H9 (cell line): Measurements from ENCODE around the gene GNE. TPM values are rescaled to one million over a fixed set of nuclear protein-coding genes. Genes with fewer than 3 reads are reported as not detected.

ENCODE experiments used
- DNase-seq: peaks from one replicate; pipeline ENCODE4 v3.0.0-alpha.2; 2017
- H2AFZ ChIP-seq: one replicate; pipeline ENCODE4 v1.6.1; 2013; ENCODE audit warnings: mild to moderate bottlenecking, low read length, control low read depth, moderate library complexity
- H2AK5ac ChIP-seq: 2 replicates; pipeline ENCODE4 v1.6.1; 2013; ENCODE audit warnings: low read length, control low read depth, mixed read lengths; ENCODE audit not compliant: insufficient read length
- H2BK120ac ChIP-seq: one replicate; pipeline ENCODE4 v1.6.1; 2013; ENCODE audit warnings: low read depth, mild to moderate bottlenecking, low read length, control low read depth, inconsistent platforms; ENCODE audit not compliant: poor library complexity, severe bottlenecking
- H2BK12ac ChIP-seq: 2 replicates; pipeline ENCODE4 v1.6.1; 2013; ENCODE audit warnings: low read length, control low read depth, mixed read lengths, low read depth; ENCODE audit not compliant: insufficient read length
- H2BK15ac ChIP-seq: 2 replicates; pipeline ENCODE4 v1.6.1; 2013; ENCODE audit warnings: low read depth, low read length, control low read depth
- H2BK20ac ChIP-seq: one replicate; pipeline ENCODE4 v1.6.1; 2013; ENCODE audit warnings: low read depth, mild to moderate bottlenecking, low read length, control low read depth, inconsistent platforms; ENCODE audit not compliant: poor library complexity, severe bottlenecking
- H2BK5ac ChIP-seq: 2 replicates; pipeline ENCODE4 v1.6.1; 2013; ENCODE audit warnings: low read length, control low read depth, mixed read lengths; ENCODE audit not compliant: insufficient read length
- H3K14ac ChIP-seq: 2 replicates; pipeline ENCODE4 v1.6.1; 2013; ENCODE audit warnings: low read length, control low read depth; ENCODE audit not compliant: insufficient read depth
- H3K18ac ChIP-seq: 2 replicates; pipeline ENCODE4 v1.6.1; 2013; ENCODE audit warnings: low read depth, mild to moderate bottlenecking, mixed read lengths, low read length, control low read depth; ENCODE audit not compliant: insufficient read length
- H3K23ac ChIP-seq: 2 replicates; pipeline ENCODE4 v1.6.1; 2013; ENCODE audit warnings: low read length, control low read depth, mixed read lengths, low read depth; ENCODE audit not compliant: insufficient read length
- H3K23me2 ChIP-seq: 2 replicates; pipeline ENCODE4 v1.6.1; 2013; ENCODE audit warnings: low read depth, mild to moderate bottlenecking, mixed read lengths, low read length, control low read depth; ENCODE audit not compliant: insufficient read length, poor library complexity, severe bottlenecking
- H3K27ac ChIP-seq: 2 replicates; pipeline ENCODE4 v1.5.1; 2013; ENCODE audit warnings: low read length, control low read depth, mixed read lengths, low read depth; ENCODE audit not compliant: insufficient read length
- H3K27me3 ChIP-seq: 2 replicates; pipeline ENCODE4 v1.6.1; 2013; ENCODE audit warnings: low read length, control low read depth, inconsistent platforms; ENCODE audit not compliant: insufficient read depth
- H3K4ac ChIP-seq: 2 replicates; pipeline ENCODE4 v1.6.1; 2013; ENCODE audit warnings: low read depth, mild to moderate bottlenecking, control low read depth, inconsistent platforms, low read length, moderate library complexity
- H3K4me1 ChIP-seq: 2 replicates; pipeline ENCODE4 v1.6.1; 2013; ENCODE audit warnings: low read length, control low read depth, inconsistent platforms; ENCODE audit not compliant: insufficient read depth
- H3K4me2 ChIP-seq: 2 replicates; pipeline ENCODE4 v1.6.1; 2013; ENCODE audit warnings: low read length, control low read depth, mixed read lengths; ENCODE audit not compliant: insufficient read length, insufficient read depth
- H3K56ac ChIP-seq: 2 replicates; pipeline ENCODE4 v1.6.1; 2013; ENCODE audit warnings: low read depth, mild to moderate bottlenecking, mixed read lengths, low read length, control low read depth; ENCODE audit not compliant: insufficient read length
- H3K79me1 ChIP-seq: 2 replicates; pipeline ENCODE4 v1.6.1; 2013; ENCODE audit warnings: low read depth, mild to moderate bottlenecking, moderate library complexity, low read length, control low read depth, inconsistent platforms; ENCODE audit not compliant: insufficient read depth, poor library complexity, severe bottlenecking
- H3K79me2 ChIP-seq: 2 replicates; pipeline ENCODE4 v1.6.1; 2013; ENCODE audit warnings: low read length, control low read depth, inconsistent platforms; ENCODE audit not compliant: insufficient read depth
- H3K9ac ChIP-seq: 2 replicates; pipeline ENCODE4 v1.6.1; 2013; ENCODE audit warnings: low read length, control low read depth, mixed read lengths; ENCODE audit not compliant: insufficient read length; ENCODE audit errors: extremely low read depth
- H3K9me3 ChIP-seq: one replicate; pipeline ENCODE4 v1.6.1; 2013; ENCODE audit warnings: low read depth, low read length, inconsistent platforms; ENCODE audit not compliant: control insufficient read depth
- H3T11ph ChIP-seq: one replicate; pipeline ENCODE4 v1.6.1; 2013; ENCODE audit warnings: mild to moderate bottlenecking, low read length, control low read depth, inconsistent platforms
- H4K20me1 ChIP-seq: one replicate; pipeline ENCODE4 v1.6.1; 2013; ENCODE audit not compliant: control insufficient read depth, insufficient read length, insufficient read depth
- H4K5ac ChIP-seq: 2 replicates; pipeline ENCODE4 v1.6.1; 2013; ENCODE audit warnings: low read depth, mild to moderate bottlenecking, mixed read lengths, low read length, control low read depth; ENCODE audit not compliant: insufficient read length
- H4K8ac ChIP-seq: replicated peaks from 2 replicates; pipeline ENCODE4 v1.6.1; 2013; ENCODE audit warnings: low read length, control low read depth, mixed read lengths, low read depth; ENCODE audit not compliant: insufficient read length
- H4K91ac ChIP-seq: 2 replicates; pipeline ENCODE4 v1.6.1; 2013; ENCODE audit warnings: low read depth, mild to moderate bottlenecking, moderate library complexity, mixed read lengths, low read length, control low read depth; ENCODE audit not compliant: insufficient read length
- H3K27ac Mint-ChIP-seq, 3 experiments: 2 replicates in 2 of 3; 3 replicates in 1 of 3; pipeline ENCODE4 v1.8.0; 2020 to 2021; ENCODE audit warnings: mixed read lengths in 3 of 3, mild to moderate bottlenecking in 1 of 3, moderate library complexity in 1 of 3
- H3K27me3 Mint-ChIP-seq: 2 replicates; pipeline ENCODE4 v1.8.0; 2021; ENCODE audit warnings: low read depth, mild to moderate bottlenecking, moderate library complexity, mixed read lengths
- H3K36me3 Mint-ChIP-seq, 3 experiments: 2 replicates in 2 of 3; 3 replicates in 1 of 3; pipeline ENCODE4 v1.8.0; 2020 to 2021; ENCODE audit warnings: low read depth in 3 of 3, mixed read lengths in 3 of 3; ENCODE audit not compliant: insufficient read depth in 1 of 3
- H3K4me1 Mint-ChIP-seq, 2 experiments: 2 replicates each; pipeline ENCODE4 v1.8.0; 2020; ENCODE audit warnings: mixed read lengths in 2 of 2
- H3K4me3 Mint-ChIP-seq, 2 experiments: 2 replicates in 1 of 2; 3 replicates in 1 of 2; pipeline ENCODE4 v1.8.0; 2020 to 2021; ENCODE audit warnings: mild to moderate bottlenecking in 2 of 2, mixed read lengths in 2 of 2, moderate library complexity in 1 of 2
- H3K9me3 Mint-ChIP-seq, 2 experiments: 2 replicates in 1 of 2; 3 replicates in 1 of 2; pipeline ENCODE4 v1.8.0; 2020; ENCODE audit warnings: mild to moderate bottlenecking in 2 of 2, mixed read lengths in 2 of 2, moderate library complexity in 1 of 2
- WGBS: extraction: QIAGEN DNeasy Blood & Tissue Kit; methylation state at CpG from one replicate; pipeline ENCODE4 v1.1.7; 2013; ENCODE audit warnings: missing lambda C conversion rate, low lambda C conversion rate, mixed read lengths; ENCODE audit not compliant: insufficient read length; ENCODE audit errors: extremely low coverage; 5-methylcytosine and 5-hydroxymethylcytosine counted together
- total RNA-seq: library from RNA; stranded (reverse); gene quantifications from 2 replicates; pipeline ENCODE4 v1.2.1, GENCODE V29; 2021
- TF ChIP-seq, protein P1 (sequence below): fragments of 200-600 bp; sonication (generic); conservative IDR thresholded peaks from 3 replicates; pipeline ENCODE4 v1.8.0; 2021; ENCODE audit warnings: antibody characterized with exemption, mild to moderate bottlenecking

GNE gene
- total RNA-seq, 1 experiment from 2014 or later = 6.3 TPM

DNA sequence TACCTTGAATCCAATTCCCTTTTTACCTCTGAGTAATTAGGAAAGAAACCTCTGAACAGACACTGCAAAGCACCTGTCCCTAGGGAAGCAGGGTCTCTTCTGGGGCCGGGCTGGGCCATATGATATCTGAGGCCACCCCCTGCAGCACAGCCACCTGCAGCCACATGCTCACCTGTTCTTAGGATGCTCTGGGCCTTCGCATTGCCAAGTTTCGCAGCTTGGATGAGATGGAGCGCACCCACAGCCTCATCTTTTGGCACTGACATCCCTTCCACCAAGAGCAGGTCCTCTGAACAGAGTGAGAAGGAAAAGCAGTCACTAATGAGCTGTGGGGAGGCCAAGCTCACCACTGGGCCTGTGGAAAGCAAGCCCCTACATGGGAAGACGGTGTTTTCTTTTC is 40.2 kb downstream of the GNE start:
- no peak overlapping the region for H4K8ac ChIP-seq
- H2BK20ac ChIP-seq = no peak overlapping the region
- Mint-ChIP-seq H3K9me3 (no peaks in the 10 kb centered on the region; a peak in 2 of 5 replicates), H3K36me3 (peaks cover 25 to 68% (median 54%) of the 10 kb centered on the region in 3 experiments), H3K27me3 (no peaks in the 10 kb centered on the region), H3K27ac (no peak overlapping the region), H3K4me3 (no peak overlapping the region), H3K4me1 (no peaks in the 10 kb centered on the region)
- no peak overlapping the region for H3K14ac ChIP-seq
- H3K27ac ChIP-seq = no peak overlapping the region
- H3K18ac ChIP-seq = no peak overlapping the region
- H3K4me2 ChIP-seq = no peak overlapping the region
- no CpG with 5 or more reads among the region's 5 CpGs for WGBS
- H3K23ac ChIP-seq = no peak overlapping the region
- no peak overlapping the region for H2BK12ac ChIP-seq
- H3K9ac ChIP-seq = no peak overlapping the region
- DNase-seq = no peak
- H3K79me2 ChIP-seq = no peaks in the 10 kb centered on the region
- no peaks in the 10 kb centered on the region for H3K9me3 ChIP-seq
- H3K27me3 ChIP-seq = no peaks in the 10 kb centered on the region
- H3K4me1 ChIP-seq = no peaks in the 10 kb centered on the region
- H2AK5ac ChIP-seq = no peak overlapping the region
- no peak overlapping the region for H4K91ac ChIP-seq
- no peak overlapping the region for H2BK5ac ChIP-seq
- no peak overlapping the region for H4K5ac ChIP-seq
- H3K4ac ChIP-seq = no peak overlapping the region
- no peak overlapping the region for H3K56ac ChIP-seq
- no peaks in the 10 kb centered on the region for H3K23me2 ChIP-seq
- peaks cover 1% of the 10 kb centered on the region for H4K20me1 ChIP-seq
- H2BK15ac ChIP-seq = no peak overlapping the region
- TF ChIP-seq, protein P1, sequence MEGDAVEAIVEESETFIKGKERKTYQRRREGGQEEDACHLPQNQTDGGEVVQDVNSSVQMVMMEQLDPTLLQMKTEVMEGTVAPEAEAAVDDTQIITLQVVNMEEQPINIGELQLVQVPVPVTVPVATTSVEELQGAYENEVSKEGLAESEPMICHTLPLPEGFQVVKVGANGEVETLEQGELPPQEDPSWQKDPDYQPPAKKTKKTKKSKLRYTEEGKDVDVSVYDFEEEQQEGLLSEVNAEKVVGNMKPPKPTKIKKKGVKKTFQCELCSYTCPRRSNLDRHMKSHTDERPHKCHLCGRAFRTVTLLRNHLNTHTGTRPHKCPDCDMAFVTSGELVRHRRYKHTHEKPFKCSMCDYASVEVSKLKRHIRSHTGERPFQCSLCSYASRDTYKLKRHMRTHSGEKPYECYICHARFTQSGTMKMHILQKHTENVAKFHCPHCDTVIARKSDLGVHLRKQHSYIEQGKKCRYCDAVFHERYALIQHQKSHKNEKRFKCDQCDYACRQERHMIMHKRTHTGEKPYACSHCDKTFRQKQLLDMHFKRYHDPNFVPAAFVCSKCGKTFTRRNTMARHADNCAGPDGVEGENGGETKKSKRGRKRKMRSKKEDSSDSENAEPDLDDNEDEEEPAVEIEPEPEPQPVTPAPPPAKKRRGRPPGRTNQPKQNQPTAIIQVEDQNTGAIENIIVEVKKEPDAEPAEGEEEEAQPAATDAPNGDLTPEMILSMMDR = no peak
- H3T11ph ChIP-seq = no peak overlapping the region
- H2BK120ac ChIP-seq = no peak overlapping the region
- no peaks in the 10 kb centered on the region for H3K79me1 ChIP-seq
- H2AFZ ChIP-seq = no peak overlapping the region
